ENCODE data around the gene CCDC85B.

Gene CCDC85B

GRCh38 chr11:65854161-65854592, 36.3 kb upstream of the CCDC85B start:
- H3K4me3 ChIP-seq (replicated peaks; ENCODE audit: low read depth, low read length): no peak overlapping the region
- DNase-seq (ENCODE audit: extremely low read depth, low read depth): no peak
- TF ChIP-seq CTCF (IDR thresholded peaks at IDR 0.05; ENCODE audit: low read depth, low read length, missing control alignments): no peak

DNA sequence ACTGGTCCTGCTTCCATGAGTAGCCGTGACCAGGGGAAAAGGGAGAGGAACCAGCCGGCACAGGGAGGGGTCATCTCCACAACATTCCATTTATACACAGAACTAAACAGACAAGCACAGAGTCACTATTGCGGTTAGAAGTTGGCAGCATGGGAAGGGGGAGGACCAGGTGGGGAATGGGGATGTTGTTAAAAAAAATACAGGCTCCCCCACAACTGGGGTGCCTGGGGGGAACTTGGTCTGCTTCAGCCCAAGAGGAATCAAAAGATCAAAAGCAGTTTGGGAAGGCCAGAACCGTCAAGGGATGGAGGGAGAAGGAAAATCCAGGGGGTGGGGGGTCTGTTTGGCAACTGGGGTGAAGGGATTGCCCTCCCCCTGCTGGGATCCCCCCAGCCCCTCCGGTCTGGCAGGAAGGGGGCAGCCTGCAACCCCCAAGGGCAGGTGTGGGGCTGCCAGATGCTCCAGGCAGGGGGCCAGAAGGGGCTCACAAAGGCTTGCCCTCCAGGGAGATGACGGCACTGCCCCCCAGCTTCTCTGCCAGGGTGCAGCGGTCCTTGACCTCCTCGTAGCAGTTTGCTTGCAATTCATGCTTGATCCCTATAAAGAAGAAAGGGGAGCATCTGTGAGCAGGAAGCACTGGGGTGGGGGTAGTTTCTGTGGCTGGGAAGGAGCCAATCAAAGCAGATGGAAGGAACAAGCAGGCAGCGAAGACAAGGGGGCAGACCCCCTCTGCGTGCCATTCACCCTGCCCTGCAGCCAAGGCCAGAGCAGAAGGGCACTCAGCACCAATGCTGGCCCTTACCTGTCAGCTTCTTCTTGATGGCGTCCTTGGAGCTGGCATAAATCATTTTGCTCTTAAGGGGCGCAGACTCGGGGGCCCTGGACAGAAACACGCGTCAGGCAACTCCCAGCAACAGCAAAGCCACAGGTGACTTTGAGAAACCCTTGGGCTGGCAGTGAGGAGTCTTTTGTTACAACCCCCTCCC, 35.3 kb upstream of the CCDC85B start:
- no peak for TF ChIP-seq CTCF (IDR thresholded peaks at IDR 0.05; ENCODE audit: low read depth, low read length, missing control alignments)
- no peak for DNase-seq (ENCODE audit: extremely low read depth, low read depth)
- H3K4me3 ChIP-seq (replicated peaks; ENCODE audit: low read depth, low read length): peak overlapping the region; percentile 80

DNA sequence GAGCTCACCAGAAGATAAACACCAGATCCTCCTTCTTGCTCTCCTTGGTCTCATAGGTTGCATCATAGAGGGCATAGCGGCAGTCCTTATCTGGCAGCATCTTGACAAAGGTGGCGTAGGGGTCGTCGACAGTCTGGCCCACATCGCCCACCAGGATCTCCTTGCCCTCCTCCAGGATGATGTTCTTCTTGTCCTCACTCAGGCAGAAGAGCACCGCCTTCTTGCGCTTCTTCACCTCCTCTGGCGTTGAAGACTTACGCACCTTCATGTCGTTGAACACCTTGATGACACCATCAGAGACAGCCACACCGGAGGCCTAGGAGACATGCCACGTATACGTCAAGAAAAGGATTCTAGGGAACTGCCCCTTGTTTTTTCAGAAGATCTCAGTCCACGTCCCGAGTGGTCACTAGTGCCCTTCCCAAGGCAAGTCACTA, 34.5 kb upstream of the CCDC85B start:
- DNase-seq (ENCODE audit: extremely low read depth, low read depth): no peak
- TF ChIP-seq CTCF (IDR thresholded peaks at IDR 0.05; ENCODE audit: low read depth, low read length, missing control alignments): no peak
- peak overlapping the region; percentile 80 for H3K4me3 ChIP-seq (replicated peaks; ENCODE audit: low read depth, low read length)

GRCh38 chr11:65856689-65857499, 33.6 kb upstream of the CCDC85B start:
- H3K4me3 ChIP-seq (replicated peaks; ENCODE audit: low read depth, low read length): peak overlapping the region; percentile 80
- no peak for DNase-seq (ENCODE audit: extremely low read depth, low read depth)
- no peak for TF ChIP-seq CTCF (IDR thresholded peaks at IDR 0.05; ENCODE audit: low read depth, low read length, missing control alignments)

GRCh38 chr11:65857500-65857852, 33.0 kb upstream of the CCDC85B start:
- DNase-seq (ENCODE audit: extremely low read depth, low read depth): no peak
- TF ChIP-seq CTCF (IDR thresholded peaks at IDR 0.05; ENCODE audit: low read depth, low read length, missing control alignments): no peak
- peak overlapping the region; percentile 80 for H3K4me3 ChIP-seq (replicated peaks; ENCODE audit: low read depth, low read length)

DNA sequence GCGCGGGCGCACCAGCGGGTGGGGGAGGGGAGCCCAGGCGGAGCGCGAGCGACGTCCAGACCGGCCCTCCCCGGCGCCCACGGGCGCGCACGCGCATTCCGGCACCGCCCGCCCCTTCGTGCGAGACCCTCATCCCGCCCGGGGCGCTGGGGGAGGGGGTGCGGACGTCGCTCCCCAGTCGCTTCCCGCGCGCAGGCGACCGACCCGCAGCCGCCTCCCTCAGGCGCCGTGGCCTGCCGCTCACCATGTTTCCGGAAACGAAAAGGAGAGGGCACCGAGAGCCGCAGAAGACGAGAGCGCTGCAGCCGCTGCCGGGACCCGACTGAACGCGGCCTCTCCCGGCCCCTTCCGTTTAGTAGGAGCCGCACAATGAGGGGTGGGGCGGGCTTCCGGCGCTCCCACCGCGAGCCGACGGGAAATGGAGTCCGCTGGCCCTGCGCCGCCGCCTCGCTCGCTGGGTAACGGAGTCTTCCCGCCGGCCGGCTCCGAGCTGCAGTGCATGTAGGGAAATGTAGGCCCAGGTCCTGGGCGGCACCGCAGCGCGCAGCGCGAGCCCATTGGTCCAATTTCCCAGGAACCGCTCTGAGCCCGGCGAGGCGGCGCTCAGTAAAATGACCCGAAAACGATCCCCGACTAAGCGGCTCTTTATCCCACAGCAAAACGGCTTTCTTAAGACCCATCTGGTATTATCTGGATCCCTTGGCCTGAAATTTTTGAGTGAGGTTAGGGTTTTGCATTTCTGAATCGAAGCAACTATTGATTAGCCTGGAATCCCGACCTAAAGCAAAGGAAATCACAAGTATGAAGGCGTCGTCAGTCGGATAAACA, 32.4 kb upstream of the CCDC85B start, which contains the start of gene CFL1:
CFL1 (minus strand) TSS at position 328 of the 828 bp plus-strand sequence; CDS start at position 247, 81 bp downstream.
- peak; percentile 88 for DNase-seq (ENCODE audit: extremely low read depth, low read depth)
- no peak for TF ChIP-seq CTCF (IDR thresholded peaks at IDR 0.05; ENCODE audit: low read depth, low read length, missing control alignments)
- peak within 1 kb of the TSS; percentile 80 for H3K4me3 ChIP-seq (replicated peaks; ENCODE audit: low read depth, low read length)

Measured in HFF-Myc (cell line).